Skeletal muscle satellite cell (primary cell): Measurements from ENCODE around the gene TMEM92.
"Not testable (repeated sequence)": the region's sequence is repeated elsewhere in the genome, so short reads cannot be mapped to it uniquely, and the experiment has no call there.

Source experiments
- H3K27me3 ChIP-seq: 2 replicates; pipeline ENCODE4 v1.7.0; 2013; ENCODE audit warnings: low read length; ENCODE audit not compliant: control insufficient read depth, insufficient read depth
- H3K36me3 ChIP-seq: 2 replicates; pipeline ENCODE4 v1.7.0; 2013; ENCODE audit warnings: mild to moderate bottlenecking, control low read depth, low read length; ENCODE audit not compliant: insufficient read depth
- H3K4me1 ChIP-seq: 2 replicates; pipeline ENCODE4 v1.7.0; 2013; ENCODE audit warnings: low read length; ENCODE audit not compliant: control insufficient read depth, insufficient read depth
- H3K4me2 ChIP-seq: 2 replicates; pipeline ENCODE4 v1.7.0; 2013; ENCODE audit warnings: mild to moderate bottlenecking, low read length
- H3K4me3 ChIP-seq: 2 replicates; pipeline ENCODE4 v1.7.0; 2013; ENCODE audit warnings: low read length
- H3K9ac ChIP-seq: 2 replicates; pipeline ENCODE4 v1.7.0; 2013; ENCODE audit warnings: mild to moderate bottlenecking, low read depth, low read length, moderate library complexity
- H3K9me3 ChIP-seq: replicated peaks from 2 replicates; pipeline ENCODE4 v1.7.0; 2013; ENCODE audit warnings: mild to moderate bottlenecking, control low read depth, low read length

Gene TMEM92

DNA sequence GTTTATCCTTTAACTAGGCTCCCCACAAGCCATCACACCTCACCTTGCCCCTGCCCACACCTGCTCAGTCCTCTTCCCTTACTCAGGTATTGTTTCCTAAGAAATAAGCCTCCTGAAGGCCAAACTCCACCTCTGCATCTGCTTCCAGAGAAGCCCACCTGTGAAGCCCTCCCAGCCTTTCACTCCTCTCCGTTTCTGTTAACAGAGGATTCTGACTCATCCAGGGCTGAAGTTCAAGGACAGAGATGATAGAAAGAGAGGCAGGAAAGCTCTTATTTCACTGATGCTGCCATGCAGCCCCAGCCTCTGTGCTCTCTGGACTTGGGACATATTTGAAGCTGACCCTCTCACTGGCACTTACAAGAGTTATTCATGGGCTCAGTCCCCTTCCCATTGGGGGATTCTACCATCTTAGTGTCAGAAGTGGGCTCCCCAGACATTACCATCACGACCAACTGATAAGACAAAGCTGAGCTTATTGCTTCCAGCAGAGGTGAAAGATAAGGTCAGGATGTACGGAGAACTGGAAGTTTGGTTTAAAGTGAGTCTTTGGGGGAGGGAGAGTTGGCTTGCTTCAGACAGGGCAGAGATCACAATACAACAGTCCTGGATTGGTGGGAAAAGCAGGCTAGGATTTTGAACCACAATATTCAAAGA, 36.3 kb downstream of the TMEM92 start:
- Histone ChIP-seq H3K27me3 (peaks cover 41% of the 10 kb centered on the region), H3K9ac (no peak overlapping the region), H3K36me3 (no peaks in the 10 kb centered on the region), H3K4me2 (no peak overlapping the region), H3K4me3 (no peak overlapping the region), H3K9me3 (no peaks in the 10 kb centered on the region), H3K4me1 (peaks cover 4% of the 10 kb centered on the region)

DNA sequence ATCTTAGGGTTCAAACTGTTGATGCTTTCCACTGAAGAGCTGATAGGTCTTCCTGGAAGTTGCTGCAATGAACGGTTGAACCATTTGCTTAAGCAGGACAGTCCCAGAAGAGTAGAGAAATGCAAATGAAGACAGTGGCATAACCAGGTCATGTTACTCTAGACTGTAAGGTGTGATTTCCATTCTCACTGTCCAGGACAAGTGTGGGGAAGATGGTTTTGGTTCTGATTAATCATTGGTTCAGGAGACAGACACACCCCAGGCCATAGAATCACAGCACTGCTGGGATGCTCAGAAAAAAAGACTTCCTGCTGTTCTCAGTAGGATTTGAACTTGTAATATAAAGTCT, 36.8 kb downstream of the TMEM92 start:
- Histone ChIP-seq H3K27me3 (peaks cover 45% of the 10 kb centered on the region), H3K36me3 (no peaks in the 10 kb centered on the region), H3K9me3 (no peaks in the 10 kb centered on the region), H3K4me2 (no peak overlapping the region), H3K4me1 (peaks cover 4% of the 10 kb centered on the region), H3K4me3 (no peak overlapping the region), H3K9ac (no peak overlapping the region)

DNA sequence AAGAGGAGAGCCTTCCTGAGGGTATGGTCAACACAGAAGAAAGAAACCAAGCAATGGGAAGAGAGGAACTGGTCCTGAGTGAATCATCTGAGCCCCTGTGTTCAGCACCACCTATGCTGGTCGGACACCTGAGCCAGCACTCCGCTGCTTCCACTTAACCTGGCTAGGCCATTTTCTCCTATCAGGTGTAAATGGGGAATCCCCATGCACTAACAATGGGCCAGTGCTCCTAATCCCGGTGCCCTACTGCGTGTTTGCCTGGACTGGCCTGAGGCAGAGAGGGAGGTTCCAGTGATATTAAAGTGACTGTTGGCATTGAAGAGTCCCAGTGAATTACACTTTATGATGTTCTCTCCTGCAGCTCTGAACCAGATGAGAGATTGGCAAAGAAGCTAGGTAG, 37.2 kb downstream of the TMEM92 start:
- Histone ChIP-seq H3K27me3 (peaks cover 46% of the 10 kb centered on the region), H3K9me3 (no peaks in the 10 kb centered on the region), H3K4me2 (no peak overlapping the region), H3K9ac (no peak overlapping the region), H3K4me3 (no peak overlapping the region), H3K36me3 (no peaks in the 10 kb centered on the region), H3K4me1 (peaks cover 4% of the 10 kb centered on the region)

DNA sequence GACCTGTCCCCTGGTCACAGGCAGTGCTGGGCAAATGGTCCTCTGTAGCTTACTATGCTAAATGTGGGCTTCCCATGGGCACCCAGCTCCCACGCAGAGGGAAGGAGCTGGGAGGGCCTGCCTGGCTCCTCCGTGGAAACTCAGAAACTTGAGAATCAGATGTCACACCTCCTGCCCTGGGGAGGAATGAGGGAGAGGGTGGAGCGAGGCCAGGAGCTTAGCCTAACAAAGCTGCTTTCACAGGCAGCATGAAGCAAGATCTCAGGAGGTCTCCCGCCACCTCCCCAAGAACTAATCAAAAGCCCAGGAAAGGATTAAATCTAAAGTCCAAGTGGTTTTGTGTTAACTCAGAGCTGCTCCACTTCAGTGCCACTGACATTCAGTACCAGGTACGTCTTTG, 38.0 kb downstream of the TMEM92 start:
- H3K27me3 ChIP-seq = peaks cover 50% of the 10 kb centered on the region

DNA sequence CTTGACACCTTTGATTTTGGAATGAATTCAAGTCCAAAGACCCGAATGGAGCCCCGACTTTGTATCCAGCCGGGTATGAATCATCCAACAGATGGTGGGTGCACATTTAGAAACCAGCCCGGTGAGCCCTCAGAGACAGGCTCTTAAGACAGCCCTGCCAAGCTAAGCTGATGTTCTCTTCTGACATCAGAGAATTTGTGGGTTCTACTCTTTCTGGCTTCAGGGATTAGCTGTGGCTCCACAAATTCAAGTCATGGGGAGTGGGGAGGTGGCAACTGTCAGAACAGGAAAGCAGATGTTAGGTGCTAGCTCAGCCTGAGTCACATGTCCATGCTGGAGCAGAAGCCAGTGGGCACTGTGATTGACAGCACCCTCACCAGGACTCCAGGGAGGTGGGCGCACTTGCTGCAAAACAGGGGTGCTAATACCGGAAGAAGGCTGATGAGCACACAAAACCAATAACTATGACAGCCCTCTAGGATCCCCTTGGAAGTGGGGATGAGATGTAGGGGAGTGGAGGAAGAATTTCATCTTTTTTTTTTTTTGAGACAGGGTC, 40.3 kb downstream of the TMEM92 start:
- Histone ChIP-seq H3K27me3 (peaks cover 50% of the 10 kb centered on the region), H3K36me3 (no peaks in the 10 kb centered on the region), H3K4me2 (no peak overlapping the region), H3K9me3 (no peaks in the 10 kb centered on the region), H3K9ac (no peak overlapping the region), H3K4me1 (peaks cover 5% of the 10 kb centered on the region), H3K4me3 (no peak overlapping the region)

More for the DNA sequence above, 38.0 kb downstream of the TMEM92 start:
- H3K9ac ChIP-seq = no peak overlapping the region
- H3K9me3 ChIP-seq = no peaks in the 10 kb centered on the region
- peaks cover 4% of the 10 kb centered on the region for H3K4me1 ChIP-seq
- no peaks in the 10 kb centered on the region for H3K36me3 ChIP-seq
- H3K4me3 ChIP-seq = no peak overlapping the region
- H3K4me2 ChIP-seq = no peak overlapping the region

DNA sequence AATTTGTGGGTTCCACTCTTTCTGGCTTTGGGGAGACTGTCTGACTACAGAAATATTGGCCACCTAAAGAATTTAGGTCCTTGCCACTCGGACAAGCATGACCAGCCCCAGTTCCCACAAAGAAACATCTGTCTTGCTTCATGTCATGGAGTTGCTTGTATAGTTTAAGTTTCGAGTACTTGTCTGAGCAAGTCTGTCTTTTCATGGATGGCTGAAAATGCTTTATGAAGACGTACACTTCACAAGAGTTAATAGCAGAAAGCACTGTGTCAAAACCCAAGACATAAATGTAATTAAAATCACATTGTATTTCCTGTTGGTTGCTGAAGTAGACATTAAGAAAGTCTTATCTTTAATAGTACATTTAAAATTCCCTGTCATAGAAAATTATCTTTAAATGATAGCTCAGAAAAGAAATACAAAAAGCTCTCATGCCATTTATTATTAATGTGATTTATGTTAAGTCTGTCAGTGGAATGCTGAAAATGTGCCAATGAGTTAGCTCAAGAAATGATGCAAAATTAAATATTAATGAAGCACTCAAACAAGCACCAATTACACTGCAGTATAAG, 41.8 kb downstream of the TMEM92 start:
- H3K9me3 ChIP-seq = no peaks in the 10 kb centered on the region
- H3K9ac ChIP-seq = no peak overlapping the region
- H3K4me3 ChIP-seq = no peak overlapping the region
- H3K27me3 ChIP-seq = peaks cover 45% of the 10 kb centered on the region
- no peak overlapping the region for H3K4me2 ChIP-seq
- H3K4me1 ChIP-seq = peaks cover 7% of the 10 kb centered on the region
- H3K36me3 ChIP-seq = no peaks in the 10 kb centered on the region

DNA sequence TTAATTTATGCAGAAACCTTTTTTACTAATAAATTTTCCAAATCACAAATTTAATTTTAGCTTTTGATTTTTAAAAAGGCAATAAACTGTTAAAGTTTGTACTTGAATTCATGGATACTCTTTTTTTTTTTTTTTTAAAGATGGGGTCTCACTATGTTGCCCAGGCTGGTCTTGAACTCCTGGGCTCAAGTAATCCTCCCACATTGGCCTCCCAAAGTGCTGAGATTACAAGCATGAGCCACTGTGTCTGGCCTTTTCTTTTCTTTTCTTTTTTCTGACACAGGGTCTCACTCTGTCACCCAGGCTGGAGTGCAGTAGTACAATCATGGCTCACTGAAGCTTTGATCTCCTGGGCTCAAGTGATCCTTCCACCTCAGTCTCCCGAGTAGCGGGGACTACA, 42.4 kb downstream of the TMEM92 start:
- not testable (repeated sequence) for H3K4me1 ChIP-seq, H3K9ac ChIP-seq, H3K4me2 ChIP-seq, H3K4me3 ChIP-seq, H3K36me3 ChIP-seq, H3K9me3 ChIP-seq
- peaks cover 40% of the 10 kb centered on the region for H3K27me3 ChIP-seq

DNA sequence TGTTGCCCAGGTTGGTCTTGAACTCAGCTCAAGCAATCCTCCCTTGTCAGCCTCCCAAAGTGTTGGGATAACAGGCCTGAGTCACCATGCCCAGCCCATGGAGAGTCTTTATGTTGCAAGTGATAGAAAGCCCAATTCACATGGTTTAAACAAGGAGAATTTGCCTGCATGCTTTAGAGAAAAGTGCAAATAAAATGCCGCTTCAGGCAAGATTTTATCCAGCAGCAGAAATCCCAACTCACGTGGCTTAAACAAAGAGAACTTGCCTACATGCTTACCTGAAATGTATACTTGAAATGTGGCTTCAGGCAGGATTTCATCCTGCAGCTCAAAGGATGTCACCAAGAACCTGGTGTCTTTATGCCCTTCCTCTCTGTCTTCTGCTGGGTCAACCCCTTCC, 42.9 kb downstream of the TMEM92 start:
- H3K9ac ChIP-seq = no peak overlapping the region
- peaks cover 7% of the 10 kb centered on the region for H3K4me1 ChIP-seq
- H3K4me2 ChIP-seq = no peak overlapping the region
- peaks cover 36% of the 10 kb centered on the region for H3K27me3 ChIP-seq
- H3K9me3 ChIP-seq = no peaks in the 10 kb centered on the region
- no peaks in the 10 kb centered on the region for H3K36me3 ChIP-seq
- no peak overlapping the region for H3K4me3 ChIP-seq

DNA sequence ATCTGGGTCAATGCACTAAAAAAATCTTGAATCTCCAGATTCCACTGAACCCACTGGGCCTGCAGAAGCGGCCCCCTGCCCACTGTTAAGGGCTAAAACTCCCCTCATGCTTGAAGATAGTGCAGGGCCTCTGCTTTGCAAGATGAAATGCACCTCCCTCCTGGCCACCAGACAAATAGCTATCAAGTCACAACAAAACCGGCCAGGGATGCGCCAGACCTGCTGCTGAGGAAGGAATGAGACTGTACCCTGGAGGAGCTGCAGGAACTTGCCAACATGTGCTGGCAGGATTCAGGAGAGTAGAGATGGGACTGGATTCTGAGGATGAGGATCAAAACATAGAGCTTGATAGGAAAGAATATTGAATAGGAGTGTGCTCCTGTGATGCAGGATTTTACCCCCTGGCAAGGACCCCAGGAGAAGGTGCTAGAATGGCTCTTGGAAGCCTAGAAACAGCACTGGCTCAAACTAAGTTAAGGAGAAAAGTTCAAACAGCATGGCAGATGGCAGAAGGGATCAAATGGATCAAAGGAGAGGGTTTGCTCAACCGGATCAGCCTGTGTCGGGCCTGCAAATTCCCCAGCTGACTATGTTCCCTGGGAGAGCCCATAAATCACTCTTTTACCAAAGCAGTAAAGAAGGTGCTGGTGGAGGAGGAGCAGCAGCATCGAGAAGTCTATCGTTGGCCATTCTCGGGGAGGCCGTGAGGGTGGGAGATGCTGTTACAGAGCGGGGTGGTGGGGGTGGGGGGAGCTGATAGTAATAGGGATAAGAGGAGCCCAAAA, 44.4 kb downstream of the TMEM92 start:
- H3K27me3 ChIP-seq = peaks cover 21% of the 10 kb centered on the region
- no peaks in the 10 kb centered on the region for H3K9me3 ChIP-seq
- H3K36me3 ChIP-seq = no peaks in the 10 kb centered on the region
- peaks cover 7% of the 10 kb centered on the region for H3K4me1 ChIP-seq
- no peak overlapping the region for H3K4me3 ChIP-seq
- H3K9ac ChIP-seq = no peak overlapping the region
- H3K4me2 ChIP-seq = no peak overlapping the region

DNA sequence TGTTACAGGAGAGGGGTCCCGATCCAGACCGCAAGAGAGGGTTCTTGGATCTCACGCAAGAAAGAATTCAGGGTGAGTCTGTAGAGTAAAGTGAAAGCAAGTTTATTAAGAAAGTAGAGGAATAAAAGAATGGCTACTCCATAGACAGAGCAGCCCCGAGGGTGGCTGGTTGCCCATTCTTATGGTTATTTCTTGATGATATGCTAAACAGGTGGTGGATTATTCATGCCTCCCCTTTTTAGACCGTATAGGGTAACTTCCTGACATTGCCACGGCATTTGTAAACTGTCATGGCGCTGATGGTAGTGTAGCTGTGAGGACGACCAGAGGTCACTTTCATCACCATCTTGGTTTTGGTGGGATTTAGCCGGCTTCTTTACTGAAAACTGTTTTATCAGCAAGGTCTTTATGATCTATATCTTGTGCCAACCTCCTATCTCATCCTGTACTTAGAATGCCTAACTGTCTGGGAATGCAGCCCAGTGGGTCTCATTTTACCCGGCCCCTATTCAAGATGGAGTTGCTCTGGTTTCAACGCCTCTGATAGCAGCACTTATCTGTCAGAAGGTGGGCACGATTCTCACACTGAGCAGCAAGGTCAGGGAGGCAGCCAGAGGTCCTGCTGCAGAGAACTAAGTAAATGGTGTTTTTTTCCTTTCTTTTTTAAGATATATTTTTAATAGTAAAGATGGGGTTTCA, 45.2 kb downstream of the TMEM92 start:
- H3K4me3 ChIP-seq = no peak overlapping the region
- no peak overlapping the region for H3K9ac ChIP-seq
- no peak overlapping the region for H3K4me2 ChIP-seq

DNA sequence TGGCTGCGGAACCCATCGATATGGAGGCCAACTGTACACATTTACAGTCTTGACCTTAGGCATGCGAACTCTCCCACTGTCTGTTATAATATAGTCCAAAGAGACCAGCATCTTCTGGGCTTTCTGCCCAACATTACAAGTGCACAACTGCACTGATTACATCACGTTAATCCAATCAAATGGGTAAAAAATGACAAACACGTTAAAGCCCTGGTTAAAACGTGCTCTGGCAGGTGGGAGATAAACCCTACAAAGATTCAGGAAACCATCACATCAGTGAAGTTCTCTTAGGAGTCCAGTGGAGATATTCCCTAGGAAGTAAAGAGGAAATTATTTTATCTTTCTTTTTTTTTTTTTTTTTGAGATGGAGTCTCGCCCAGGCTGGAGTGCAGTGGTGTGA, 48.0 kb downstream of the TMEM92 start:
- H3K4me3 ChIP-seq = no peak overlapping the region
- no peaks in the 10 kb centered on the region for H3K9me3 ChIP-seq
- no peaks in the 10 kb centered on the region for H3K36me3 ChIP-seq
- H3K9ac ChIP-seq = no peak overlapping the region
- H3K27me3 ChIP-seq = peaks cover under 1% of the 10 kb centered on the region
- no peak overlapping the region for H3K4me2 ChIP-seq
- H3K4me1 ChIP-seq = peaks cover 3% of the 10 kb centered on the region

More for the DNA sequence above, 45.2 kb downstream of the TMEM92 start:
- Histone ChIP-seq H3K36me3 (no peaks in the 10 kb centered on the region), H3K27me3 (peaks cover 14% of the 10 kb centered on the region), H3K9me3 (no peaks in the 10 kb centered on the region), H3K4me1 (peaks cover 5% of the 10 kb centered on the region)
